Measurements from ENCODE around the gene CDK5RAP2. TPM values are rescaled to one million over a fixed set of nuclear protein-coding genes. Genes with fewer than 3 reads are reported as not detected.
"Not testable (repeated sequence)": the region's sequence is repeated elsewhere in the genome, so short reads cannot be mapped to it uniquely, and the experiment has no call there.

Gene CDK5RAP2
- total and polyA plus RNA-seq, 5 experiments from 2014 or later = 17.1 to 94.9 (median 29.2) TPM

DNA sequence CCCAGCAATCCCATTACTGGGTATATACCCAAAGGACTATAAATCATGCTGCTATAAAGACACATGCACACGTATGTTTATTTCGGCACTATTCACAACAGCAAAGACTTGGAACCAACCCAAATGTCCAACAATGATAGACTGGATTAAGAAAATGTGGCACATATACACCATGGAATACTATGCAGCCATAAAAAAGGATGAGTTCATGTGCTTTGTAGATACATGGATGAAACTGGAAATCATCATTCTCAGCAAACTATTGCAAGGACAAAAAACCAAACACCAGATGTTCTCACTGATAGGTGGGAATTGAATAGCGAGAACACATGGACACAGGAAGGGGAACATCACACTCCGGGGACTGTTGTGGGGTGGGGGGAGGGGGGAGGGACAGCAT, 64.0 kb downstream of the CDK5RAP2 start:
- H3K36me3 Mint-ChIP-seq = peaks cover 41 to 91% (median 81%) of the 10 kb centered on the region in 3 donors
- H3K27ac Mint-ChIP-seq, H3K4me3 Mint-ChIP-seq, H3K4me1 Mint-ChIP-seq, ATAC-seq, DNase-seq, H3K9me3 Mint-ChIP-seq, POLR2A ChIA-PET, H3K27me3 Mint-ChIP-seq: not testable (repeated sequence)

DNA sequence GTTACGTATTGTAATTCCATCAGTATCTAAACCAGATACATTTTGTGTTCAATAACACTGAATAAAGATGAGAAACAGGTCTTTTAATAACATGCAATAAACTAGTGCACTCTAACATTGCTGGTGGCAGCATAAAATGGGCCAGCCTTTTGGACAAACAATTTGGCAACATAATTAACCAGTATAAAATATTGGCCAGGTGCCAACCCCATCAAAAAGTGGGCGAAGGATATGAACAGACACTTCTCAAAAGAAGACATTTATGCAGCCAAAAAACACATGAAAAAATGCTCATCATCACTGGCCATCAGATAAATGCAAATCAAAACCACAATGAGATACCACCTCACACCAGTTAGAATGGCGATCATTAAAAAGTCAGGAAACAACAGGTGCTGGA, 64.5 kb downstream of the CDK5RAP2 start:
- ATAC-seq = not testable (repeated sequence)

DNA sequence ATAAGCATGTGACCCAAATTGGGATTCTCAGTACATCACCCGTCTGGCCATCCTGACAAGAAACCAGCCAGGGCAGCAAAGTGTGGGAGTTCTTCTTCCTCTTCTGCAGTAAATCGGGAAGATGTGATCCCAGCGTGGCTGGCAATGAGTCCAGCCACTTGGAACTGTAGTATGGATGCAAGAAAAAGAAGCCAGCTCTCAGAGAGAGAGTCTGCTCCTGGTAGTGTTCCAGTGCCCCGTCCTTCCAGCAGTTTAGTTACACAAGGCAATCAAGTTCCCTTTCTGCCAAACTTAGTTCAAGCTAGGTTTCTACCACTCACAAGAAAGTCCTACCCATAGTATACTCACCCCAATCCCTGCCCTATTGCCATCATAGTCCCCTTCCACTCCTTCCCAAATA, 65.6 kb downstream of the CDK5RAP2 start:
- POLR2A ChIA-PET = no interaction called here
- Mint-ChIP-seq H3K36me3 (peaks cover 37 to 92% (median 90%) of the 10 kb centered on the region in 3 donors), H3K9me3 (peaks cover 0 to 3% (median 0%) of the 10 kb centered on the region in 9 donors), H3K27ac (no peak overlapping the region), H3K27me3 (no peaks in the 10 kb centered on the region), H3K4me1 (peaks cover 0 to 2% (median 0%) of the 10 kb centered on the region in 4 donors), H3K4me3 (peak overlapping the region in 1 of 10 donors; percentile 22)
- ATAC-seq (no peak), DNase-seq (no peak)

More for the DNA sequence above, 64.5 kb downstream of the CDK5RAP2 start:
- POLR2A ChIA-PET, H3K27ac Mint-ChIP-seq, DNase-seq, H3K9me3 Mint-ChIP-seq, H3K27me3 Mint-ChIP-seq, H3K4me1 Mint-ChIP-seq, H3K4me3 Mint-ChIP-seq: not testable (repeated sequence)
- peaks cover 41 to 93% (median 84%) of the 10 kb centered on the region in 3 donors for H3K36me3 Mint-ChIP-seq

DNA sequence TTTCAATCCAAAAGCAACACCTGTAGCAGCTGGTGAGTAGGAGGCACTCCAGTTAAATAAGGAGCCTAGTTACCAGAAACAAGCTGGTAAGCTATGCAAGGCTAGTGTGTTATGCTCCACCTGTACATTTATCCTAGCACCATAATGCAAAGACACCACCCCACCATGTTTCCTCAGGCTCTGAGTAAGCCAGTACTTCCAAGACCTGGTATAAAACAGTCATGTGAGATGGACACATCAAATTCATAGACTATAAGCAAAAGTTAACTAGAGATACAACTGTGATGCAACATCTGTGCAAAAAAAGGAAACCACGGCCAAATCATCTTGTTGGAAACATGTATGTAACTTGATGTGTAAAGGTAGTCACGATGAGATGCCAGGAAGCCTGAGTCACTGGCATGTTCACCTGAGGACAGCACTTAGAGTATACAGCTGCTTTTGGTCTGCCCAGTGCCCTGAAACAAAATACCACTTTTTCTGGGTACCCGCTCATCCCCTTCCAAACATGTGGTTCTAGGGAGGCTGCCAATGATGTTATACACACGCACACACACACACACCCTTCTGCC, 66.1 kb downstream of the CDK5RAP2 start:
- no peak for DNase-seq
- Mint-ChIP-seq H3K36me3 (peaks cover 41 to 93% (median 91%) of the 10 kb centered on the region in 3 donors), H3K4me3 (no peak overlapping the region), H3K9me3 (peaks cover 0 to 3% (median 0%) of the 10 kb centered on the region in 9 donors), H3K4me1 (peaks cover 0 to 2% (median 0%) of the 10 kb centered on the region in 4 donors), H3K27me3 (no peaks in the 10 kb centered on the region), H3K27ac (peak overlapping the region in 1 of 10 donors; percentile 65)
- ATAC-seq = no peak
- POLR2A ChIA-PET = no interaction called here

DNA sequence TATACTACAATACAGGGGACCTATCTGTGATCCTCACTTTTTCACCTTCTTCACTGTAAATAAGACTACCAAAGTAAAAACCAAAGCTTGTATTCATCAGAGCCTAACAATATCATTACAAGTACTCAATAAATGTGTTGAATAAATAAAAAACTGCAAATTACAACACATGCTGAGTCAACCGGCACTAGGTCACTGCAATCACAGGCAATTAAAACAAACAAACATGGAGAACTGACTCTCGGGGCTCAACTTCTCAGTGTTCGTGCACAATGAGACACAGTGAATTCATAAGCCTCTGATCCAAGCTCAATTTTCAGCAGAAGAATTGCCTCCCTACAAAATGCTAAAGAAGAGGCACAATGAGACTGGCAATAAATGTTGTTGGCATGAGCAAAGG, 69.2 kb downstream of the CDK5RAP2 start:
- H3K9me3 Mint-ChIP-seq = peaks cover 0 to 12% (median 3%) of the 10 kb centered on the region in 9 donors
- H3K4me1 Mint-ChIP-seq = peaks cover 0 to 5% (median 2%) of the 10 kb centered on the region in 4 donors
- no peak overlapping the region for H3K27ac Mint-ChIP-seq
- H3K27me3 Mint-ChIP-seq = no peaks in the 10 kb centered on the region
- peaks cover 44 to 91% (median 88%) of the 10 kb centered on the region in 3 donors for H3K36me3 Mint-ChIP-seq
- POLR2A ChIA-PET = interaction anchor here (0.7 kb wide), 1 partner anchor 920 kb away, joined by 3 read pairs; no protein-coding TSS in a partner anchor
- ATAC-seq = no peak
- H3K4me3 Mint-ChIP-seq = no peak overlapping the region
- no peak for DNase-seq

DNA sequence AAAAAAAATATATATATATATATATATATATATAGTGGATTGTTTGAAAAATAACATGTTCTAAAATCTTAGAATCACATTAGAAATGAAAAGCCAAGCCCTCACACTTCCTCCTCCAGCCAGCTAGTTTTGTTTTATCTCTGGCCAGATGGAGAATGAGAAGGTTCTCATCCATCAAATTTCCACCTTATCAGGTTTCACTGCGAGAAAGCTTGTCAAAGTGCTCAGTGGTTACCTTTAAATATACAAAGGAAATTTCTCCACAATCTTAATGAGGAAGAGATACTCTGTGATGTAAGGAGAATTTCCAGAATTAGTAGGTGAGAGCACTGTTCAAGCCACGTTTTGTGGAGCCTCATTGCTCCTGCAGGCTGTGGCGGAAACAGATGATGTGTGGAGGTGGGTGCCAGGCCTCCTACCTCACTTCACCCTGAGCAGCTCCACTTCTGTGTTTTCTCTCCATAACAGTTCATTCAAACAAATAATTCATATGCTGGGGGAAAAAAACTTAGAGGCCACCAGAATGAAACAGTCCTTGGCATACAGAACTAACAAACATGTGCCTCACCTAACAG, 71.9 kb downstream of the CDK5RAP2 start:
- no peak overlapping the region for H3K4me3 Mint-ChIP-seq
- no peak for ATAC-seq
- no peaks in the 10 kb centered on the region for H3K27me3 Mint-ChIP-seq
- peaks cover 0 to 5% (median 1%) of the 10 kb centered on the region in 4 donors for H3K4me1 Mint-ChIP-seq
- no peak overlapping the region for H3K27ac Mint-ChIP-seq
- H3K9me3 Mint-ChIP-seq = peaks cover 0 to 12% (median 3%) of the 10 kb centered on the region in 9 donors
- DNase-seq = no peak
- POLR2A ChIA-PET = no interaction called here
- H3K36me3 Mint-ChIP-seq = peaks cover 37 to 84% (median 77%) of the 10 kb centered on the region in 3 donors

GRCh38 chr9:120505186-120505585, 74.8 kb downstream of the CDK5RAP2 start:
- Mint-ChIP-seq H3K27me3 (no peaks in the 10 kb centered on the region), H3K4me3 (no peak overlapping the region), H3K4me1 (peaks cover 0 to 9% (median 6%) of the 10 kb centered on the region in 4 donors), H3K36me3 (peaks cover 28 to 75% (median 75%) of the 10 kb centered on the region in 3 donors), H3K9me3 (peaks cover 0 to 12% (median 3%) of the 10 kb centered on the region in 9 donors), H3K27ac (no peak overlapping the region)
- no peak for ATAC-seq
- DNase-seq = no peak
- POLR2A ChIA-PET = no interaction called here

GRCh38 chr9:120500733-120501132, 79.2 kb downstream of the CDK5RAP2 start:
- ATAC-seq = no peak
- H3K4me3 Mint-ChIP-seq = no peak overlapping the region
- H3K27ac Mint-ChIP-seq = peak overlapping the region in 1 of 10 donors; percentile 33
- DNase-seq = no peak
- POLR2A ChIA-PET = no interaction called here
- peaks cover 0 to 7% (median 6%) of the 10 kb centered on the region in 4 donors for H3K4me1 Mint-ChIP-seq
- H3K9me3 Mint-ChIP-seq = peaks cover 0 to 6% (median 0%) of the 10 kb centered on the region in 9 donors
- no peaks in the 10 kb centered on the region for H3K27me3 Mint-ChIP-seq
- H3K36me3 Mint-ChIP-seq = peaks cover 5 to 52% (median 51%) of the 10 kb centered on the region in 3 donors

GRCh38 chr9:120497865-120498264, 82.1 kb downstream of the CDK5RAP2 start:
- Mint-ChIP-seq H3K36me3 (peaks cover 15 to 48% (median 42%) of the 10 kb centered on the region in 3 donors), H3K4me1 (peaks cover 0 to 13% (median 7%) of the 10 kb centered on the region in 4 donors), H3K9me3 (peaks cover 0 to 11% (median 3%) of the 10 kb centered on the region in 9 donors)
- H3K27ac Mint-ChIP-seq, H3K27me3 Mint-ChIP-seq, ATAC-seq, H3K4me3 Mint-ChIP-seq, DNase-seq, POLR2A ChIA-PET: not testable (repeated sequence)

- H3K4me3 Mint-ChIP-seq, H3K27ac Mint-ChIP-seq, ATAC-seq, H3K27me3 Mint-ChIP-seq, DNase-seq, POLR2A ChIA-PET: not testable (repeated sequence)
- Mint-ChIP-seq H3K4me1 (peaks cover 0 to 12% (median 3%) of the 10 kb centered on the region in 4 donors), H3K9me3 (peaks cover 0 to 11% (median 3%) of the 10 kb centered on the region in 9 donors), H3K36me3 (peaks cover 15 to 40% (median 32%) of the 10 kb centered on the region in 3 donors)
These were observed 83.5 kb downstream of the CDK5RAP2 start for GRCh38 chr9:120496438-120496837.

DNA sequence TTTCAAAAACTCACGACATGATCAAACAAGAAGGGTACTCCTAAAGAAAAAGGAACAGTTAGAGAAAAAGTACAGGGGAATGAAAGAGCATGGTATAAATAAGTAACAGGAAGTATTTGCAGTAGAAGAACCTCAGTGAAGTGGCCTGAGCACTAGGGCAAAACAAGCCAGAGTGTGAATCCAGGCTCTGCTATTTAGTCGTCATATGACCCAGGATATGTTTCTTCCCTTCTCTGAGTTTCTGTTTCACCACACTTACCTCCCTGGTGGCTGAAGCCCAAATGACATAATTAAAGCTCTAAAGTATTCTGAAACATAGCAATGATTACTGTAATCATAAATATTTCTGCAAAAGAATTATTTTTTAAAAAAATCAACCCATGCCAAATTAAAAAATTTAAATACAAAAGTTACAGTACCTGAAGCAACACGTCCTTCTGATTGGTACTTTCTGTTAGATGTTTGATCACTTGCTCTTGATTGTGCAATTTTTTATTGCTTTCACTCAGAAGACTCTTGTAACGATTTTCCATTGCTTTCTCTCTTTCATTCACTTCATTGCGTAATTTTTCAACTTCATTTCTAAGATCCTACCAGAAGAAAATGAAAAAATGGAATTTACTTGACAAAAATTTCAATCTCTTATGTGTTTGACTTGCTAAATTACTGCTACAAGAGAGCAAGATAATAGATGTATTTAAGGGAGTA, 88.9 kb downstream of the CDK5RAP2 start:
- Mint-ChIP-seq H3K4me3 (no peak overlapping the region), H3K27ac (peak overlapping the region in 1 of 10 donors; percentile 48), H3K36me3 (peaks cover 27 to 76% (median 53%) of the 10 kb centered on the region in 3 donors), H3K27me3 (no peaks in the 10 kb centered on the region), H3K4me1 (peaks cover 0 to 9% (median 5%) of the 10 kb centered on the region in 4 donors), H3K9me3 (peaks cover 0 to 9% (median 3%) of the 10 kb centered on the region in 9 donors)
- POLR2A ChIA-PET = no interaction called here
- ATAC-seq (no peak), DNase-seq (no peak)

GRCh38 chr9:120486835-120487234, 93.1 kb downstream of the CDK5RAP2 start:
- peaks cover 0 to 8% (median 3%) of the 10 kb centered on the region in 4 donors for H3K4me1 Mint-ChIP-seq
- DNase-seq (no peak), ATAC-seq (no peak)
- no peaks in the 10 kb centered on the region for H3K9me3 Mint-ChIP-seq
- no peak overlapping the region for H3K4me3 Mint-ChIP-seq
- H3K36me3 Mint-ChIP-seq = peaks cover 17 to 91% (median 72%) of the 10 kb centered on the region in 3 donors
- no peak overlapping the region for H3K27ac Mint-ChIP-seq
- H3K27me3 Mint-ChIP-seq = no peaks in the 10 kb centered on the region
- POLR2A ChIA-PET = no interaction called here

DNA sequence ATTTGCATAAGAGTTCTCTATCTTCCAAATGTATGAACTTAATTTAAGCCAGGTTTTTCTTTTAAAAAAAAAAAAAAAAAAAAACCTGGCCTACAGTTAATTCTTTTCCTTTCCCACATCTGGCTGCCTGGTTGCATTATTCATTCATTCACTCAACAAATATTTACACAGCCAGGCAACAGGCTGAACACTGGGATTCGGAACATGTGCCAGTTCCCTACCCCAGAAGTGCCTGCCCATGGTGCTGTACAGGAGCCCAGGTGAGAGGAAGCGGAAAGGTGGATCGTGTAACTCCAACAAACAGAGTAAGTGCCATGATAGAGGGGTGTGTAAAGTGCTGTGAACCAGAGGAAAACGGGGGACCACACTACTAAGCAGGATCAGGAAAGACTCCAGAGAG, 93.6 kb downstream of the CDK5RAP2 start:
- H3K9me3 Mint-ChIP-seq = no peaks in the 10 kb centered on the region
- ATAC-seq (no peak), DNase-seq (no peak)
- POLR2A ChIA-PET = no interaction called here
- H3K36me3 Mint-ChIP-seq = peaks cover 17 to 92% (median 72%) of the 10 kb centered on the region in 3 donors
- H3K4me3 Mint-ChIP-seq = no peak overlapping the region
- peaks cover 0 to 8% (median 3%) of the 10 kb centered on the region in 4 donors for H3K4me1 Mint-ChIP-seq
- H3K27me3 Mint-ChIP-seq = no peaks in the 10 kb centered on the region
- H3K27ac Mint-ChIP-seq = no peak overlapping the region
